Measurements from ENCODE around the gene CPSF4L. TPM values are rescaled to one million over a fixed set of nuclear protein-coding genes. Genes with fewer than 3 reads are reported as not detected.

The CPSF4L gene
- total and polyA plus RNA-seq, 2 of the 13 experiments (the other 11 are each of a cell fraction or from before 2014, with no cell fraction given): 0.73 to 1.6 TPM

DNA sequence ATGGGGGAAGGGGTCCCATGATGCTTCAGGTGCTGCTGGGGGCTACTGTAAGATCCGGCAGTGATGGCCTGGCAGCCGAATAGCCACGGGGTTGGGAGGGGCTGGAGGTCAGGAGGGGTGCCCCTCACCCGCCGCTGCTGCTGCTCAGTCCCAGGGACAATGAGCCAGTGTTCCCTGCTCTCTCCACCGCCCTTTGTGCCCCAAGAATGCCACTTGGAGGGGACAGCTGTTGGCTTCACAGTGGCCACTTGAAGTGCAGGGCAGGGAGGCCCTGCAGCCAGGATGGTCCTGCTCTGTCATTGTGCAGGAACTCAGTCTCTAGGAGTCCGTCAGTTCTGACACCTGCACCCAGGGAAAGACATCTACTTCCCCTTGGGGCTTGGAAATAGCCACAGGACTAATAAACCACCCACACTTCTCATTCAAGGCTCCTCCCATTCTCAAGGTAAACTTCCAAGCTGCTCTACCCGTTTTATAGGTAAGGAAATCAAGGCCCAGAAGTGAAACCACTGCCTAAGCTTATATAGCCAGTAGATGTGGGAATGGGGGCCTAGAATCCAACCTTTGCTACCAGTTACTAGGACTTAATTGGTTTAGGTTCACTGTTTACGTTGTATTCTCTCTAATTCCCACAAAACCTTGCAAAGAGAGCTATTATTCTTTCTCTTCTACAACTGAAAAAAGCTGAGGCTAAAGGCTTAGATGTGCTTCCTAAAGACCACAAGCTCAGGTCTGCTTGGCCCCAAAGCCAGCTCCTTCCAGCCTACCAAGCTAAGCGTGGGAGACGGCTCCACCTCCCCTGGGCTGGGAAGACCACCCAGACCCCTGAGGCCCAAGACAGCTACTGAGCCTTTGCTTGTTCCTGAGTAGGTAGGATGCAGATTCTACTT is 6.2 kb upstream of the CPSF4L start (continued):
- TF ChIP-seq, protein P1, sequence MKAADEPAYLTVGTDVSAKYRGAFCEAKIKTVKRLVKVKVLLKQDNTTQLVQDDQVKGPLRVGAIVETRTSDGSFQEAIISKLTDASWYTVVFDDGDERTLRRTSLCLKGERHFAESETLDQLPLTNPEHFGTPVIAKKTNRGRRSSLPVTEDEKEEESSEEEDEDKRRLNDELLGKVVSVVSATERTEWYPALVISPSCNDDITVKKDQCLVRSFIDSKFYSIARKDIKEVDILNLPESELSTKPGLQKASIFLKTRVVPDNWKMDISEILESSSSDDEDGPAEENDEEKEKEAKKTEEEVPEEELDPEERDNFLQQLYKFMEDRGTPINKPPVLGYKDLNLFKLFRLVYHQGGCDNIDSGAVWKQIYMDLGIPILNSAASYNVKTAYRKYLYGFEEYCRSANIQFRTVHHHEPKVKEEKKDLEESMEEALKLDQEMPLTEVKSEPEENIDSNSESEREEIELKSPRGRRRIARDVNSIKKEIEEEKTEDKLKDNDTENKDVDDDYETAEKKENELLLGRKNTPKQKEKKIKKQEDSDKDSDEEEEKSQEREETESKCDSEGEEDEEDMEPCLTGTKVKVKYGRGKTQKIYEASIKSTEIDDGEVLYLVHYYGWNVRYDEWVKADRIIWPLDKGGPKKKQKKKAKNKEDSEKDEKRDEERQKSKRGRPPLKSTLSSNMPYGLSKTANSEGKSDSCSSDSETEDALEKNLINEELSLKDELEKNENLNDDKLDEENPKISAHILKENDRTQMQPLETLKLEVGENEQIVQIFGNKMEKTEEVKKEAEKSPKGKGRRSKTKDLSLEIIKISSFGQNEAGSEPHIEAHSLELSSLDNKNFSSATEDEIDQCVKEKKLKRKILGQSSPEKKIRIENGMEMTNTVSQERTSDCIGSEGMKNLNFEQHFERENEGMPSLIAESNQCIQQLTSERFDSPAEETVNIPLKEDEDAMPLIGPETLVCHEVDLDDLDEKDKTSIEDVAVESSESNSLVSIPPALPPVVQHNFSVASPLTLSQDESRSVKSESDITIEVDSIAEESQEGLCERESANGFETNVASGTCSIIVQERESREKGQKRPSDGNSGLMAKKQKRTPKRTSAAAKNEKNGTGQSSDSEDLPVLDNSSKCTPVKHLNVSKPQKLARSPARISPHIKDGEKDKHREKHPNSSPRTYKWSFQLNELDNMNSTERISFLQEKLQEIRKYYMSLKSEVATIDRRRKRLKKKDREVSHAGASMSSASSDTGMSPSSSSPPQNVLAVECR (CRISPR knock-in tag; IDR thresholded peaks at IDR 0.05; ENCODE audit: borderline replicate concordance): peak; percentile 29; the same call in 1 of the 2 replicates
- TF ChIP-seq ZNF883 (CRISPR knock-in tag; IDR thresholded peaks at IDR 0.05; ENCODE audit: not compliant biosample characterization) (peak; percentile 49), HIVEP1 (CRISPR knock-in tag; IDR thresholded peaks at IDR 0.05) (no peak), ZNF788 (CRISPR knock-in tag; IDR thresholded peaks at IDR 0.05; ENCODE audit: borderline replicate concordance) (peak; percentile 48; the same call in 1 of the 2 replicates), POLR2G (IDR thresholded peaks at IDR 0.05; ENCODE audit: low read depth, low read length) (peak; percentile 70), STAT5B (CRISPR knock-in tag; IDR thresholded peaks at IDR 0.05) (no peak), ZNF629 (CRISPR knock-in tag; conservative IDR thresholded peaks at IDR 0.05) (peak; percentile 94), HOXA9 (CRISPR knock-in tag; IDR thresholded peaks at IDR 0.05; ENCODE audit: borderline replicate concordance) (no peak), ZNF296 (CRISPR knock-in tag; conservative IDR thresholded peaks at IDR 0.05) (peak; percentile 81; the same call in 1 of the 2 replicates), HMGA1 (CRISPR knock-in tag; conservative IDR thresholded peaks at IDR 0.05) (no peak), ZNF652 (CRISPR knock-in tag; IDR thresholded peaks at IDR 0.05; ENCODE audit: borderline replicate concordance, low read depth) (no peak), MTA1 (CRISPR knock-in tag; IDR thresholded peaks at IDR 0.05; ENCODE audit: borderline replicate concordance) (peak; percentile 70; the same call in 1 of the 2 replicates), TCF7 (IDR thresholded peaks at IDR 0.05; ENCODE audit: low read depth) (no peak), NCOR1 (IDR thresholded peaks at IDR 0.05; ENCODE audit: borderline replicate concordance, low read length) (no peak)
- TF ChIP-seq, protein P2, sequence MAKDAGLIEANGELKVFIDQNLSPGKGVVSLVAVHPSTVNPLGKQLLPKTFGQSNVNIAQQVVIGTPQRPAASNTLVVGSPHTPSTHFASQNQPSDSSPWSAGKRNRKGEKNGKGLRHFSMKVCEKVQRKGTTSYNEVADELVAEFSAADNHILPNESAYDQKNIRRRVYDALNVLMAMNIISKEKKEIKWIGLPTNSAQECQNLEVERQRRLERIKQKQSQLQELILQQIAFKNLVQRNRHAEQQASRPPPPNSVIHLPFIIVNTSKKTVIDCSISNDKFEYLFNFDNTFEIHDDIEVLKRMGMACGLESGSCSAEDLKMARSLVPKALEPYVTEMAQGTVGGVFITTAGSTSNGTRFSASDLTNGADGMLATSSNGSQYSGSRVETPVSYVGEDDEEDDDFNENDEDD (CRISPR knock-in tag; IDR thresholded peaks at IDR 0.05; ENCODE audit: borderline replicate concordance): no peak
- TF ChIP-seq, protein P3, sequence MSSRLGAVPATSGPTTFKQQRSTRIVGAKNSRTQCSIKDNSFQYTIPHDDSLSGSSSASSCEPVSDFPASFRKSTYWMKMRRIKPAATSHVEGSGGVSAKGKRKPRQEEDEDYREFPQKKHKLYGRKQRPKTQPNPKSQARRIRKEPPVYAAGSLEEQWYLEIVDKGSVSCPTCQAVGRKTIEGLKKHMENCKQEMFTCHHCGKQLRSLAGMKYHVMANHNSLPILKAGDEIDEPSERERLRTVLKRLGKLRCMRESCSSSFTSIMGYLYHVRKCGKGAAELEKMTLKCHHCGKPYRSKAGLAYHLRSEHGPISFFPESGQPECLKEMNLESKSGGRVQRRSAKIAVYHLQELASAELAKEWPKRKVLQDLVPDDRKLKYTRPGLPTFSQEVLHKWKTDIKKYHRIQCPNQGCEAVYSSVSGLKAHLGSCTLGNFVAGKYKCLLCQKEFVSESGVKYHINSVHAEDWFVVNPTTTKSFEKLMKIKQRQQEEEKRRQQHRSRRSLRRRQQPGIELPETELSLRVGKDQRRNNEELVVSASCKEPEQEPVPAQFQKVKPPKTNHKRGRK (CRISPR knock-in tag; IDR thresholded peaks at IDR 0.05): no peak

Measured in HepG2 (cell line).